ENCODE data around the gene GIT1.

DNA sequence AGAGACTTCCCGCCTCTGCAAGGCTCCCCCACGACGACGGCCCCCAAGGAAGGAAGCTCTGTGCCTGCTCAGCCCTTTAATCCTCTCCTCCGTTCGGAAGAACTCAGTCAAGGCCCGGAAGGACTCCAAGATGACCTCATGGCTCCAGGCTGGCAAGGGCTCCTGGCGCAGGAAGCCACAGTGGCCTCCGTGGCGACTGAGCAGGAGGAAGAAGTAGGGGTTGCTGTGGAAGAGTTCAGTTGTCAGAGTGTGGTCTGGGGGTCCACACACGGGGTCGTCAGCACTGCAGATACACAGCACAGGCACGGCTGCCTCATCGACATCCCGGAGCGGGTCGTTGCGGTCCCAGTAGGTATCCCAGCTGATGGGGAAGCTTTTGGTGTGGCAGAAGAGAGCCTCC lies 26.8 kb downstream of the GIT1 start:
- TF ChIP-seq, protein P1, sequence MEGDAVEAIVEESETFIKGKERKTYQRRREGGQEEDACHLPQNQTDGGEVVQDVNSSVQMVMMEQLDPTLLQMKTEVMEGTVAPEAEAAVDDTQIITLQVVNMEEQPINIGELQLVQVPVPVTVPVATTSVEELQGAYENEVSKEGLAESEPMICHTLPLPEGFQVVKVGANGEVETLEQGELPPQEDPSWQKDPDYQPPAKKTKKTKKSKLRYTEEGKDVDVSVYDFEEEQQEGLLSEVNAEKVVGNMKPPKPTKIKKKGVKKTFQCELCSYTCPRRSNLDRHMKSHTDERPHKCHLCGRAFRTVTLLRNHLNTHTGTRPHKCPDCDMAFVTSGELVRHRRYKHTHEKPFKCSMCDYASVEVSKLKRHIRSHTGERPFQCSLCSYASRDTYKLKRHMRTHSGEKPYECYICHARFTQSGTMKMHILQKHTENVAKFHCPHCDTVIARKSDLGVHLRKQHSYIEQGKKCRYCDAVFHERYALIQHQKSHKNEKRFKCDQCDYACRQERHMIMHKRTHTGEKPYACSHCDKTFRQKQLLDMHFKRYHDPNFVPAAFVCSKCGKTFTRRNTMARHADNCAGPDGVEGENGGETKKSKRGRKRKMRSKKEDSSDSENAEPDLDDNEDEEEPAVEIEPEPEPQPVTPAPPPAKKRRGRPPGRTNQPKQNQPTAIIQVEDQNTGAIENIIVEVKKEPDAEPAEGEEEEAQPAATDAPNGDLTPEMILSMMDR (IDR thresholded peaks at IDR 0.05) = no peak
- TF ChIP-seq POLR2A (IDR thresholded peaks at IDR 0.05) = no peak
